GM19397 (cell line): ENCODE results near the gene BRD1.
A peak's percentile ranks its signal among the peaks of the same experiment; 100 is the strongest.

Experiments
- ATAC-seq: cut with Tn5 transposase; IDR thresholded peaks from one replicate; pipeline ENCODE4 v1.9.1; 2021; ENCODE audit warnings: mild to moderate bottlenecking, moderate library complexity; ENCODE audit not compliant: unreplicated experiment

The BRD1 gene

GRCh38 chr22:49734882-49735281 lies 92.8 kb downstream of the BRD1 start:
- no peak for ATAC-seq

- ATAC-seq: no peak
Measured at GRCh38 chr22:49734390-49734789, 93.3 kb downstream of the BRD1 start.

GRCh38 chr22:49733631-49734030 lies 94.0 kb downstream of the BRD1 start:
- ATAC-seq: no peak

- no peak for ATAC-seq
Measured at GRCh38 chr22:49730656-49731055, 97.0 kb downstream of the BRD1 start.

- ATAC-seq: no peak
Measured at GRCh38 chr22:49728570-49729271, 99.0 kb downstream of the BRD1 start.

GRCh38 chr22:49727881-49728569 lies 99.6 kb downstream of the BRD1 start:
- no peak for ATAC-seq

GRCh38 chr22:49727191-49727880 lies 100.3 kb downstream of the BRD1 start:
- no peak for ATAC-seq

GRCh38 chr22:49726701-49727101 lies 101.0 kb downstream of the BRD1 start:
- ATAC-seq: no peak

- no peak for ATAC-seq
Measured at GRCh38 chr22:49726022-49726681, 101.5 kb downstream of the BRD1 start.

- ATAC-seq: no peak
Measured at GRCh38 chr22:49725516-49725915, 102.2 kb downstream of the BRD1 start.

- peak; percentile 57 for ATAC-seq
Measured at GRCh38 chr22:49724893-49725489, 102.7 kb downstream of the BRD1 start.

GRCh38 chr22:49724030-49724892 lies 103.4 kb downstream of the BRD1 start:
- ATAC-seq: no peak

- ATAC-seq: no peak
Measured at GRCh38 chr22:49723478-49724029, 104.1 kb downstream of the BRD1 start.
